Endodermal cell (in vitro differentiated cells): ENCODE data around the gene WBP1. TPM values are rescaled to one million over a fixed set of nuclear protein-coding genes. Genes with fewer than 3 reads are reported as not detected.

Experiments used
- DNase-seq: peaks from one replicate; pipeline ENCODE4 v3.0.0-alpha.2; 2017
- H3K27ac ChIP-seq: 2 replicates; pipeline ENCODE4 v1.5.1; 2013; ENCODE audit warnings: mild to moderate bottlenecking, low read depth, low read length, moderate library complexity
- H3K27me3 ChIP-seq: 2 replicates; pipeline ENCODE4 v1.6.1; 2013; ENCODE audit warnings: mild to moderate bottlenecking, low read length, moderate library complexity; ENCODE audit not compliant: insufficient read depth, control insufficient read depth, poor library complexity, severe bottlenecking
- H3K36me3 ChIP-seq: 2 replicates; pipeline ENCODE4 v1.7.0; 2013; ENCODE audit warnings: mild to moderate bottlenecking, low read length, moderate library complexity; ENCODE audit not compliant: control insufficient read depth, insufficient read depth
- H3K4me1 ChIP-seq: one replicate; pipeline ENCODE4 v1.7.0; 2013; ENCODE audit warnings: low read length; ENCODE audit not compliant: control insufficient read depth, insufficient read depth
- H3K4me3 ChIP-seq: 2 replicates; pipeline ENCODE4 v1.5.1; 2013; ENCODE audit warnings: mild to moderate bottlenecking, low read length, moderate library complexity
- H3K9ac ChIP-seq: 2 replicates; pipeline ENCODE4 v1.6.1; 2013; ENCODE audit warnings: mild to moderate bottlenecking, low read length, moderate library complexity; ENCODE audit not compliant: poor library complexity, severe bottlenecking; ENCODE audit errors: extremely low read depth
- H3K9me3 ChIP-seq: 2 replicates; pipeline ENCODE4 v1.6.1; 2013; ENCODE audit warnings: mild to moderate bottlenecking, low read length, moderate library complexity; ENCODE audit not compliant: control insufficient read depth
- H3K27ac Mint-ChIP-seq: 2 replicates; pipeline ENCODE4 v1.8.0; 2020; ENCODE audit warnings: mixed read lengths
- H3K27me3 Mint-ChIP-seq: 2 replicates; pipeline ENCODE4 v1.8.0; 2021; ENCODE audit warnings: mild to moderate bottlenecking, mixed read lengths; ENCODE audit not compliant: insufficient read depth
- H3K36me3 Mint-ChIP-seq: 2 replicates; pipeline ENCODE4 v1.8.0; 2020; ENCODE audit warnings: low read depth, mixed read lengths
- H3K4me1 Mint-ChIP-seq: 2 replicates; pipeline ENCODE4 v1.8.0; 2020; ENCODE audit warnings: mixed read lengths
- H3K4me3 Mint-ChIP-seq: 2 replicates; pipeline ENCODE4 v1.8.0; 2020; ENCODE audit warnings: mild to moderate bottlenecking, moderate library complexity, mixed read lengths
- H3K9me3 Mint-ChIP-seq: 2 replicates; pipeline ENCODE4 v1.8.0; 2020; ENCODE audit warnings: mild to moderate bottlenecking, mixed read lengths
- WGBS, 2 experiments: methylation state at CpG; one replicate each; pipeline versions ENCODE4 v1.1.5 to v1.1.7; 2013; ENCODE audit warnings: missing lambda C conversion rate in 2 of 2, mixed read lengths in 1 of 2; ENCODE audit not compliant: insufficient coverage in 1 of 2, insufficient read length in 1 of 2; 5-methylcytosine and 5-hydroxymethylcytosine counted together
- total RNA-seq, 2 donors: library from RNA; stranded (reverse); fragmentation: NEBNext Ultra II Directional in 1 of 2; extraction: Animal tissue kit (Norgen Biotek cat#: 25700) in 1 of 2; gene quantifications; 2 replicates in 1 of 2; 3 replicates in 1 of 2; pipeline ENCODE4 v1.2.1, GENCODE V29; 2021
- TF ChIP-seq, protein P1 (sequence below): fragments of 200-600 bp; sonication (generic); conservative IDR thresholded peaks from 2 replicates; pipeline ENCODE4 v1.5.0; 2021; ENCODE audit warnings: antibody characterized with exemption, mild to moderate bottlenecking

The WBP1 gene
- total RNA-seq, 2 donors from 2014 or later: 110 to 116 TPM

GRCh38 chr2:74507926-74508520, 49.8 kb downstream of the WBP1 start:
- TF ChIP-seq, protein P1, sequence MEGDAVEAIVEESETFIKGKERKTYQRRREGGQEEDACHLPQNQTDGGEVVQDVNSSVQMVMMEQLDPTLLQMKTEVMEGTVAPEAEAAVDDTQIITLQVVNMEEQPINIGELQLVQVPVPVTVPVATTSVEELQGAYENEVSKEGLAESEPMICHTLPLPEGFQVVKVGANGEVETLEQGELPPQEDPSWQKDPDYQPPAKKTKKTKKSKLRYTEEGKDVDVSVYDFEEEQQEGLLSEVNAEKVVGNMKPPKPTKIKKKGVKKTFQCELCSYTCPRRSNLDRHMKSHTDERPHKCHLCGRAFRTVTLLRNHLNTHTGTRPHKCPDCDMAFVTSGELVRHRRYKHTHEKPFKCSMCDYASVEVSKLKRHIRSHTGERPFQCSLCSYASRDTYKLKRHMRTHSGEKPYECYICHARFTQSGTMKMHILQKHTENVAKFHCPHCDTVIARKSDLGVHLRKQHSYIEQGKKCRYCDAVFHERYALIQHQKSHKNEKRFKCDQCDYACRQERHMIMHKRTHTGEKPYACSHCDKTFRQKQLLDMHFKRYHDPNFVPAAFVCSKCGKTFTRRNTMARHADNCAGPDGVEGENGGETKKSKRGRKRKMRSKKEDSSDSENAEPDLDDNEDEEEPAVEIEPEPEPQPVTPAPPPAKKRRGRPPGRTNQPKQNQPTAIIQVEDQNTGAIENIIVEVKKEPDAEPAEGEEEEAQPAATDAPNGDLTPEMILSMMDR: no peak
- Histone ChIP-seq H3K36me3 (peaks cover 11% of the 10 kb centered on the region), H3K4me1 (peaks cover 4% of the 10 kb centered on the region), H3K27me3 (peaks cover 64% of the 10 kb centered on the region), H3K4me3 (peak overlapping the region; percentile 88), H3K9me3 (no peaks in the 10 kb centered on the region), H3K9ac (peak overlapping the region; percentile 80), H3K27ac (no peak overlapping the region)
- H3K4me3 Mint-ChIP-seq: peak overlapping the region; percentile 96
- peak overlapping the region; percentile 100 for H3K27ac Mint-ChIP-seq
- H3K36me3 Mint-ChIP-seq: peaks cover 22% of the 10 kb centered on the region
- peaks cover 27% of the 10 kb centered on the region for H3K4me1 Mint-ChIP-seq
- WGBS, 2 experiments: 7 to 11% methylated on average over 21 to 36 of the region's 38 CpGs
- no peaks in the 10 kb centered on the region for H3K9me3 Mint-ChIP-seq
- DNase-seq: peak; percentile 83
- peaks cover 67% of the 10 kb centered on the region for H3K27me3 Mint-ChIP-seq

GRCh38 chr2:74510272-74510671, 52.0 kb downstream of the WBP1 start:
- H3K9me3 ChIP-seq: no peaks in the 10 kb centered on the region
- H3K9me3 Mint-ChIP-seq: no peaks in the 10 kb centered on the region
- peaks cover 25% of the 10 kb centered on the region for H3K4me1 Mint-ChIP-seq
- TF ChIP-seq, protein P1: no peak
- H3K4me1 ChIP-seq: peaks cover 6% of the 10 kb centered on the region
- WGBS, 2 experiments: 78 to 87% methylated on average over 4 of the region's 4 CpGs
- peaks cover 9% of the 10 kb centered on the region for H3K36me3 ChIP-seq
- DNase-seq: no peak
- H3K27me3 Mint-ChIP-seq: peaks cover 65% of the 10 kb centered on the region
- H3K27ac ChIP-seq: no peak overlapping the region
- H3K27me3 ChIP-seq: peaks cover 64% of the 10 kb centered on the region
- H3K27ac Mint-ChIP-seq: no peak overlapping the region
- no peak overlapping the region for H3K4me3 ChIP-seq
- no peak overlapping the region for H3K4me3 Mint-ChIP-seq
- no peak overlapping the region for H3K9ac ChIP-seq
- peaks cover 12% of the 10 kb centered on the region for H3K36me3 Mint-ChIP-seq

Other genes with a start within 250 kb of the WBP1 start
- 1 to 10 TPM; 2.5 to 3.7 TPM for gene SLC4A5, start 115.0 kb upstream of the WBP1 start, total RNA-seq
- 100 to 1,000 TPM; 159 to 213 TPM for gene DCTN1, start 78.1 kb upstream of the WBP1 start, total RNA-seq
- gene C2orf81, start 36.8 kb upstream of the WBP1 start, total RNA-seq: 1 to 10 TPM; 3.8 to 4.8 TPM
- gene WDR54, start 36.7 kb upstream of the WBP1 start, total RNA-seq: 10 to 100 TPM; 43.1 to 69.4 TPM
- 100 to 1,000 TPM in 1 of 2 donors, 10 to 100 TPM in 1; 83.6 to 117 TPM for gene RTKN, start 16.5 kb upstream of the WBP1 start, total RNA-seq
- gene INO80B, start 3.4 kb upstream of the WBP1 start, total RNA-seq: 10 to 100 TPM; 23.9 to 38.8 TPM
- 10 to 100 TPM; 64.8 to 72.9 TPM for gene MOGS, start 6.9 kb downstream of the WBP1 start, total RNA-seq
- 10 to 100 TPM; 50.9 to 62.7 TPM for gene MRPL53, start 14.2 kb downstream of the WBP1 start, total RNA-seq
- gene CCDC142, start 24.6 kb downstream of the WBP1 start, total RNA-seq: 10 to 100 TPM; 19.0 to 24.7 TPM
- 10 to 100 TPM; 31.5 to 32.4 TPM for gene TTC31, start 24.6 kb downstream of the WBP1 start, total RNA-seq
- 1 to 10 TPM; 1.3 to 1.6 TPM for gene LBX2, start 41.2 kb downstream of the WBP1 start, total RNA-seq
- 10 to 100 TPM; 15.5 to 21.4 TPM for gene PCGF1, start 49.3 kb downstream of the WBP1 start, total RNA-seq
- gene TLX2, start 56.0 kb downstream of the WBP1 start, total RNA-seq: under 1 TPM; 0.22 to 0.27 TPM
- 1 to 10 TPM in 1 of 2 donors, under 1 TPM in 1; 0.93 to 1.1 TPM for gene DQX1, start 67.8 kb downstream of the WBP1 start, total RNA-seq
- 10 to 100 TPM; 76.3 to 88.9 TPM for gene AUP1, start 71.3 kb downstream of the WBP1 start, total RNA-seq
- 10 to 100 TPM; 32.8 to 38.9 TPM for gene HTRA2, start 71.5 kb downstream of the WBP1 start, total RNA-seq
- gene LOXL3, start 95.5 kb downstream of the WBP1 start, total RNA-seq: 1 to 10 TPM; 5.4 to 7.6 TPM
- 10 to 100 TPM; 12.9 to 15.1 TPM for gene DOK1, start 96.3 kb downstream of the WBP1 start, total RNA-seq
- gene M1AP, start 189.9 kb downstream of the WBP1 start, total RNA-seq: 1 to 10 TPM; 3.8 to 5.5 TPM
- 10 to 100 TPM in 1 of 2 donors, 1 to 10 TPM in 1; 7.0 to 10.1 TPM for gene SEMA4F, start 195.8 kb downstream of the WBP1 start, total RNA-seq